ENCODE results near the gene ARHGAP10.

The ARHGAP10 gene

GRCh38 chr4:147829401-147830101 lies 97.7 kb downstream of the ARHGAP10 start:
- DNase-seq: no peak

- no peak for DNase-seq
Observed at GRCh38 chr4:147830102-147830463, 98.2 kb downstream of the ARHGAP10 start.

DNA sequence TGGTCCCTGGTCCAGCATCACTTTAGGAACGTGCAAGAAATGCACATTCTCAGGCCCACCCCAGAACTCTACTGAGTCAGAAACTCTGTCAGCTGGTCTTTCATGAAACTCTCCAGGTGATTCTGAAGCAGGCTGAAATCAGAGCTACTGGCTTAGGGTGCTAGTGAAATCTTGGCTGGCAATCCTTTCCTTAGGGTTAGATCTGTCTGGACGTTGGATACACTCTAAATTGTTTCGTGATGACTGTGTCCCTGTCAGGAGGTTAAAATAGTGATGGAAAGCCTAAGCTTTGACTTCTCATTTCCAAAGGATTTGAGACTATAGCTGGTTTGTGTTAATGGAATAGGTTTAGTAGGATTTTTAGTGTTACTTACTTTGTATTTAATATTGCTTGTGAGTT lies 99.1 kb downstream of the ARHGAP10 start:
- peak; percentile 65 for DNase-seq

- peak; percentile 72 for DNase-seq
Observed at GRCh38 chr4:147831551-147832171, 99.8 kb downstream of the ARHGAP10 start.

- DNase-seq: no peak
Observed at GRCh38 chr4:147833254-147833653, 101.4 kb downstream of the ARHGAP10 start.

GRCh38 chr4:147833741-147834140 lies 101.9 kb downstream of the ARHGAP10 start:
- no peak for DNase-seq

GRCh38 chr4:147834480-147834879 lies 102.6 kb downstream of the ARHGAP10 start:
- no peak for DNase-seq

DNA sequence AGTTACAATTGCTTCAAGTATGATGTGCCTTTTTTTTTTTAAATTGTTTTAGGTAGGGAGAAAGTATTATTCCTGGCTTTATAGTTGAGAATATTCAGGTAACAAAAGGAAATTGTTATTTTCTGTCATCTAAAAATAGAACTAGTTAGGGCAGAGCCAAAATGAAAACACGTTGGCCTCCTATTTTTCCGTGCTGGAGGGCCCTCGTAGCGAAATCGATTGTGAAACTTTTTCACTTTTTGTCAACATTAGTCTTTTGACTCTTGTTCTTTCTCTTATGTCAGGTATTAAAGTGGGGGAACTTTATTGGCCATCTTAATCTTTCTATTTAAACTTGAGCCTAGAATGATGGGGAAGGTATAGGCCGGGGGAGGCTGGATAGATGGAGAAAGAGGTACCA lies 104.9 kb downstream of the ARHGAP10 start:
- DNase-seq: no peak

- DNase-seq: no peak
Observed at GRCh38 chr4:147837435-147837834, 105.5 kb downstream of the ARHGAP10 start.

GRCh38 chr4:147837854-147838253 lies 106.0 kb downstream of the ARHGAP10 start:
- no peak for DNase-seq

- DNase-seq: no peak
Observed at GRCh38 chr4:147839200-147839599, 107.3 kb downstream of the ARHGAP10 start.

DNA sequence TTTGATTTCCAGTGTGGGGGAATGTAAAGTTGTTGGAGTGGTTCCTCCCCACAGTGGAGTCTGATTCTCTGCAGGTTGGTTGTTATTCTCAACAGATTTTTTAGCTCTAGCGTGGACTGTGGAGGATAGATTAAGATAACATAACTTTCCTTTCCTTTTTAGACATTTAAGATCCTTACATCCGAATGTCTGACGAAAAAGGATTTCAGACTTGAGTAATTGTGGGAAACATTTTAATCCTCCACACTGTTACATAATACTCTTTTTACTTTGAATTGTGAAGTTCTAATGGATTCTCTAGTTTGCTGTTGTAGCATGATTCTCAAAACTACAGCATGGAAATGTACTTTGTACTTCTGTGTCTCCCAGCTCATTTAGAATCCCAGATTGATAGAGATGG lies 107.8 kb downstream of the ARHGAP10 start:
- DNase-seq: no peak

GRCh38 chr4:147840838-147841738 lies 109.2 kb downstream of the ARHGAP10 start:
- DNase-seq: no peak

- no peak for DNase-seq
Observed at GRCh38 chr4:147842573-147842972, 110.7 kb downstream of the ARHGAP10 start.

- DNase-seq: no peak
Observed at GRCh38 chr4:147843162-147843561, 111.3 kb downstream of the ARHGAP10 start.

DNA sequence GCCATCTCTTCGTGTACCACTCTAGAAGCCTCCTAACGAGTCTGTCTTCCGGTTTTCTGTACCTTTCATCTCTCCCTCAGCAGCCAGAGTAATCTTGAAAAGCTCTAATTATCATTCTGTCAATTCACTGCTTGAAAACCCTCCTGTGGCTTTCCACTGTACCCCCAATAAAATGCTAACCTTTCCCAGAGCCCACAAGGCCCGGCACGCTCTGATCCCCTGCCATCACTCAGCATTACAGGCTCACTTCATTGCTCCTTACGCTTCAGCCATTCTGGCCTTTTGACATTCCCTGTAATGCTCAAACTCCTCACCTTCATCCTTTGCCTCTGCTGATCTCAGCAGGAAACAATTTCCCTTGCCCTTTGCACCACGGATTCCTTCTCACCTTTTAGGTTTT lies 112.9 kb downstream of the ARHGAP10 start:
- no peak for DNase-seq

DNA sequence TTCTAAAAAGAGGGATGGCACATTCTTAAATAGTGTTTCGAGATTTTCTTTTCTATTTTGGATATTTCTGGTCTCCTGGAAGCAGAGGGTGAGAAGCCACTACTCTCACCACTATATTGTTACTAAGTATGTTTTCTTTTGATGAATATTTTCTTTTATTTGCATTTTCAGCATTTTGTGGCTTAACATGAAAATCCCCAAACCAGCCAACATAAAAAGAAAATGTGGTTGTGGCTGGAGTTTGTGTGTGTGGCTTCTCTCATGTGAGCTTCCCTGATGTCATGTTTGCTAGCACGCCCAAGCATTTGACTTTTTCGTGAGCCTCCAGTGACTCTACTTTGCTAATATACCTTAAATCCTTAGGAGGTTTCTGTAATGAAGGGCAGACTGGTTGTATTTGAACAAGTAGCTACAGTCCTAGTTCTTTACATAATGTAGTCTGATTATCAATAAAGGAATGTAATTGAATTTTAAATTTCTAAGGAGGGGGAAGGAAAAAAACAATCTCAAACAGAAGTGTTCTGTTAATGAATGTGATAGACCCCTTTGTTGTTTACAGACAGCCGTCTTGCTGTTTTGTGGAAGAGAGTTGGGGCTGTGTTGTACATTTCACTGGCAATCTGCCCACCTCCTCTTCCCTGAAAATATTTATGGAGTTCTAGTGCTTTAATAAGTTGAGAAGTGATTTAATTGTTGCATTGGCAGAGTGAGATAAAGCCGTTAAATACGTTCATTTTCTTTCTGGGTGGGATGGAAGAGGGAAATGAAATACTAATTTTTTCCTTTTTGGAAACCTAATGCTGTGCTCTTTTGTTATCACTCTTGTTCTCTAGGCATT lies 114.6 kb downstream of the ARHGAP10 start:
- no peak for DNase-seq

DNA sequence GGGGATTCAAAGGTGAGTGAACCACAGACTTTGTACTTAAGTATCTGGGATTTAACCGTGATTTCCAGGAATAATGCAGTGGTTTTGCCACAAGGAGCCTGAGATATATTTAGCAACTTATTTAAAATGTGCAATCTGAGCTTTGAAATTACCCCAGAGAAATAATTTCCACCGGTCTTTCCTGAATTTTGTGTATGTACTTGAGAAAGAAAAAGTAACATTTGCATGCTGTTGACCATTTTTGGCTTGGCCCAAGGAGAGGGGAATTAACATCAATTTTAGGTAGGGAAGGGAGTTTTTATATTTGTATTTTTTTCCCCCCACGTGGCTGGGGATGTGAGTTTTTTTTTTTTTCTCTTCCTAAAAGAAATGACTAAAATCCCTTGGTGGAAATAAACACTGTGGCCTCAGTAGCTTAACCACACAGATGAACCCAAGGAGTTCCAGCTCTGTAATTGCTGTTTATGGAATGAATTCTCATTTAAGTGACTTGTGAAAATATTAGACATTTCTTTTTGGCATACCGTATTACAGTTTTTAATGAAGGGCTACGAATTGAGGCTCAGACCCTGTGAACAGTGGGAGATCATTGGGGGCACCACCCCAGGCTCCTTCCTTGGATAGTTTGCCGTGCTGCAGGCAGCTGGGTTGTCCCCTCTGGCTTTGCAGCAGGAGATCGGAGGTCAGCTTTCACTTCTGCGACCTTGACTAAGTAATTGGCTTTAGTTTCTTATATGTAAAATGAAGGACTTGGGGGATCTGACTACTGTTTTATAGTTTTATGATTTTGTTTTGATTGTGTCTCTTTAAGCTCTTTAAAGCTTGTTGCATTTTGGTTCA lies 116.1 kb downstream of the ARHGAP10 start:
- no peak for DNase-seq

GRCh38 chr4:147848634-147849033 lies 116.7 kb downstream of the ARHGAP10 start:
- no peak for DNase-seq

DNA sequence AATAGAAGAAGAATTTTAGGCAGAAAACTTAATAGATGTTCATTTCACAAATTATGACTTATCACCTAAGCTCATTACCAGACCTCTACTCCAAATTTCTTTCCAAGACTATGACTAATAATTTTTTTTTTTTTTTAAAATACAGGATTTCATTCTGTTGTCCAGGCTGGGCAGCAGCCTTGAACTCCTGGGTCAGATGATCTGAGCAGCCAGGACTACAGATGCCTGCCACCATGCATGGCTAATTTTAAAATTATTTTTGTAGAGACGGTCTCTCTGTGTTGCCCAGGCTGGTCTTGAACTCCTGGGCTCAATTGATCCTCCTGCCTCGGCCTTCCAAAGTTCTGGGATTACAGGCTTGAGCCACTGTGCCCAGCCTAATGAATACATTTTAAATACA lies 119.2 kb downstream of the ARHGAP10 start:
- DNase-seq: no peak

DNA sequence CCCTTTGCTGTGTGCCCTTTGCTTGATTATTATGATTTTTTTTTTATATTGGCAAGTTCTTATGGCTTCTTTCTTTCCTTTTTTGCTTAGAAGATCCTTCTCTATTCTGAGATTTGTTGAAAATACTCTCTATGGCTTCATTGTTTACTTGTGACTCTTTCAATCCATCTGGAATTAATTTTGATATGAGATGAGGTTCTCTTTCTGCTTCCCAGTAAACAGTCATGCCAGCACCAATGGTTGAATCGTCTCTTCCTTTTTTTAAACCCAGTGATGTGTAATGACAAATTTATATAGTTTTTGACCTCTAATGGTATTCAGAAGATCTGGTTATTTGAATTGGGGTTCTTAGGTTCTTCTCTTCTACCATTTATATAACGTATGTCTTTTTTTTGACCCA lies 121.8 kb downstream of the ARHGAP10 start:
- no peak for DNase-seq

- no peak for DNase-seq
Observed at GRCh38 chr4:147854154-147854553, 122.3 kb downstream of the ARHGAP10 start.

All from NCI-H226 (cell line).